OCI-LY3 (cell line): Measurements from ENCODE around the gene CBLN2.

Source experiments
- EZH2phosphoT487 ChIP-seq: fragments of 200-600 bp; shearing (Covaris generic); IDR thresholded peaks from 2 replicates; pipeline ENCODE4 v1.6.1; 2018; ENCODE audit warnings: antibody characterized with exemption, mixed run types, low read depth
- TF ChIP-seq, protein P1 (sequence below): fragments of 200-600, 300-600 bp; sonication (generic); IDR thresholded peaks from 2 replicates; pipeline ENCODE4 v1.5.1; 2014; ENCODE audit warnings: antibody characterized with exemption, low read length, low read depth

DNA sequence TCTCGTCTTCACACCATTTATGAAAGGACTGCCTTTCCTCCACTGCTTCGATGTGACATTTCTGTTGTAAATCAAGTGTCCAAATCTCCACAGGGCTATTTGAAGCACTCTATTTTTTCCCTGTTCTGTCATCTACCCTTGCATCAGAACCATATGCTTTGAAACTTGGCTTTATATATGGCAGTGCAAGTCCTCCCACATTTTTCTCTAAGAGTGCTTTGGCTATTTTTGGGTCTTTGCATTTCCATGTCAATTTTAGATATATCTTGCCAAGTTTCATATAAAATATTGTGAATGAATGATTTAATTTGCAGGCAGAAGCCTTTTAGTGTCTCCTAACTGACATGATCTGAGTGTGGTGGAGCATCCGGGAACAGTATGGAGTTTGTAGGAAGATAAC, 37.8 kb upstream of the CBLN2 start:
- TF ChIP-seq, protein P1, sequence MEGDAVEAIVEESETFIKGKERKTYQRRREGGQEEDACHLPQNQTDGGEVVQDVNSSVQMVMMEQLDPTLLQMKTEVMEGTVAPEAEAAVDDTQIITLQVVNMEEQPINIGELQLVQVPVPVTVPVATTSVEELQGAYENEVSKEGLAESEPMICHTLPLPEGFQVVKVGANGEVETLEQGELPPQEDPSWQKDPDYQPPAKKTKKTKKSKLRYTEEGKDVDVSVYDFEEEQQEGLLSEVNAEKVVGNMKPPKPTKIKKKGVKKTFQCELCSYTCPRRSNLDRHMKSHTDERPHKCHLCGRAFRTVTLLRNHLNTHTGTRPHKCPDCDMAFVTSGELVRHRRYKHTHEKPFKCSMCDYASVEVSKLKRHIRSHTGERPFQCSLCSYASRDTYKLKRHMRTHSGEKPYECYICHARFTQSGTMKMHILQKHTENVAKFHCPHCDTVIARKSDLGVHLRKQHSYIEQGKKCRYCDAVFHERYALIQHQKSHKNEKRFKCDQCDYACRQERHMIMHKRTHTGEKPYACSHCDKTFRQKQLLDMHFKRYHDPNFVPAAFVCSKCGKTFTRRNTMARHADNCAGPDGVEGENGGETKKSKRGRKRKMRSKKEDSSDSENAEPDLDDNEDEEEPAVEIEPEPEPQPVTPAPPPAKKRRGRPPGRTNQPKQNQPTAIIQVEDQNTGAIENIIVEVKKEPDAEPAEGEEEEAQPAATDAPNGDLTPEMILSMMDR, result no peak
- TF ChIP-seq EZH2phosphoT487, result no peak
